ENCODE results near the gene DEPDC1.

The DEPDC1 gene

DNA sequence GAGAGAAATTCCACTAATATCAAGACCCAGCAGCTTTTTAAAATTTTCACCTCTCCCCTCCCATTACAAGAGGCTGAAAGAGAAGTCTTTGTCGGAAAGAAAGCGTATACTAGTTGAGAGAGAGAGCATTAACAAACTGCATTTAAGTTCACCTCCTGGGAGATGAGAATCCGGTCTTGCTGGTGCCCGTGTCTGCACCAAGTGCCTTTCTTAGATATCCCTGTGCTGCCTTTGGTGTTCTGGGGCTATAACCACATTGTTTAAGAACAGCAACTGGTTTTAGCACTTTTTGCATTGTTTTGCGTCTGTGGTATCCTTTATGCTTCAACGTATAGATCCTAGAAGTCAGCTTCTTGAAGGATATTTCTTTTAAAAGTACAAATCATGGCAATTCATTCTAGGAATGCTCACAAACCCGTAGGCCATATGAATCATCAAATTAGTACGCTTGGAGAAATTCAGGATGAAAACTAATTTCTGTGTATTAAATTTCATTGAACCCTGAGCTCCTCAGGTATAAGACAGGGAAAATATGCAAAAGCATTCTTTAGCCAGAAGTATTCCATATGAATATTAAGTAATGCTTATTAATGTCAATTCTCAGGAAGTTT lies 43.7 kb downstream of the DEPDC1 start:
- no peak for TF ChIP-seq POLR2A (IDR thresholded peaks at IDR 0.05; ENCODE audit: low read depth, low read length)
- no peak for FAIRE-seq
- DNase-seq (ENCODE audit: insufficient read length, low spot score), result no peak

DNA sequence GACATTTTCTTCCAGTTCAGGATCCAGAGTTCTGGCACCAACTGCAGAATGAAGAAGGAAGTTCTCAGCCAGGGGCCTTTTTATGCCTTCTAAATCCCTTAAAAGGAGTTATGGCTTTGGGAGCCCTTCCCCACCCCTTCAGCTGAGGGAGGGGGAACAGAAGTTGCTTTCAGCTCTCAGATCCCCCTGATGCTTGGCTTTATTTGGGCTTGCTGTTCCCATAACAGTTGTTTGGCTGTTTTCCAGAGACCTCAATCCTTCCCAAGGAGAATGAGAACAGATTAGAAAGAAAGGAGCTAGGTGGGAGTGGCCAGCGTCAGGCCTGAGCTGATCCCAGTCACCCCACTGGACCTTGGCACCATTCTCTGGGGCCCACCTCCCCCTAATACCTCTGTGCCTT lies 47.0 kb downstream of the DEPDC1 start, which contains the start of gene RPE65:
TSS of gene RPE65 (minus strand) at position 54 of the 400 bp plus-strand sequence. CDS start at position 5, 49 bp downstream.
- FAIRE-seq (no peak), DNase-seq (ENCODE audit: insufficient read length, low spot score) (no peak)
- TF ChIP-seq POLR2A (IDR thresholded peaks at IDR 0.05; ENCODE audit: low read depth, low read length), result no peak

DNA sequence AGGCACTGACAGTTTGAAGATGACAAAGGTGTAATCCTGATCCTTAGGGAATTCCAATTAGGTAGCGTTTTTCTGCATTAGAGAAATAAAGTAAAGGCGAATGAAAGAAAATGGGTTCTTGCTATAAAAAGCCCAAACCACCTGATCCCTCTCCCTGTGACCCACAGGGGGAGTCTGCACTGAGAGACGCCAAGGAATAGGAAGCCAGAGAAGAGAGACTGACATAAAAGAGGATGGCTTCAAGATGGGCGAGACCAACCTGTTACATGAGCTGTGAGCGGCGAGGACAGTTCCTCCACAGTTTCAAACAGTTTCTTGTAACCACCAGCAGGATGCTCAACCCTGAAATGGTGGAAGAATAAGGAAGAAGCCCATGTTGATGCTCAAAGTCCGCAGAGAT lies 48.5 kb downstream of the DEPDC1 start:
- TF ChIP-seq POLR2A (IDR thresholded peaks at IDR 0.05; ENCODE audit: low read depth, low read length), result no peak
- FAIRE-seq (no peak), DNase-seq (ENCODE audit: insufficient read length, low spot score) (no peak)

DNA sequence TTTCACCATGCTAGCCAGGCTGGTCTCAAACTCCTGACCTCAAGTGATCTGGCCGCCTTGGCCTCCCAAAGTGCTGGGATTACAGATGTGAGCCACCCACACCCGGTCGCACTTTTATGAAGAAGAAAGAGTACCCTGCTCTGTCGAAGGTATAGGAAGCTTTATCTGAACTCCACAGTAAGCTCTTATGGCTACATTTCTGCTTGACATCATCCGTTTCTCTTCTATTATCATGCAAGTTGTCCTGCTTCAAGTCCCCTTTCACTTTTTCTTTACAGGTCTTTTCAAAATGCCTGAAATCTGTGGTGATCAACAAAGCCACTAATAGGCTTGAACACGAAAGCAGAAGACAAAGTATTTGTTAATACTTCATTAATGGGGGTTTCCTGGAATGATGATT lies 51.2 kb downstream of the DEPDC1 start:
- FAIRE-seq (no peak), DNase-seq (ENCODE audit: insufficient read length, low spot score) (no peak)
- TF ChIP-seq POLR2A (IDR thresholded peaks at IDR 0.05; ENCODE audit: low read depth, low read length), result no peak

DNA sequence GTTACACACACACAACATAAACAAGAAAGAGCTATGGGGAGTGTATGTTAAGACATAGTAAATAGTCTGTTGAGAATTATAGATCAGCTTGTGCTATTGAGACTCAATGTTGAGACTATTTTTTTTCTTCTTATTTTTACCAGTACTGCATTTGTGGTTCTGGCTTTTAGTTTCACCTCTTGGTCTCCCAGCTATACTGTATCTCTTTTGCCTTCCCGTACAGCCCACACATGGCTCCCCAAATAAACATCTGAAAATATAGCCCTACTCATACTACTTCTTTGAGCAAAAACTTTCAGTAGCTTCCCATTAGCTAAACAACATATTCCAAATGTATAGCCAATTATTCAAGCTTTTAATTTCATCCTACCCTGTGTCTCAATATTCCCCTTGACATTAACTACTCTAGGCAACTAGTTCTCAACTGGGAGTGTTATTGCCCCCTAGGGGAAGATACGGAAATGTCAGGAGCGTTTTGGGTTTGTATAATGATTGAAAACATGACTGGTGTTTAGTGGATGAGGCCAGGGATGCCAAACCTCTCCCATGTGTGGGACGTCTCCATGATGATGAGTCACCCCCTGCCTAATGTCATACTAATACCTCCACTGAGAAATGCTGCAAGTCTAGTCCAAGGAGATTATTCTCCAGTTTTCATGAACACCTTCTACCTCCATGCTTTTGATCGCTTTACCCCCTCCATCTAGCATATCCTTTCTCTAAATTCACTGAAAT lies 53.9 kb downstream of the DEPDC1 start:
- TF ChIP-seq POLR2A (IDR thresholded peaks at IDR 0.05; ENCODE audit: low read depth, low read length), result no peak
- DNase-seq (ENCODE audit: insufficient read length, low spot score), result peak; percentile 15
- peak; percentile 87 for FAIRE-seq

DNA sequence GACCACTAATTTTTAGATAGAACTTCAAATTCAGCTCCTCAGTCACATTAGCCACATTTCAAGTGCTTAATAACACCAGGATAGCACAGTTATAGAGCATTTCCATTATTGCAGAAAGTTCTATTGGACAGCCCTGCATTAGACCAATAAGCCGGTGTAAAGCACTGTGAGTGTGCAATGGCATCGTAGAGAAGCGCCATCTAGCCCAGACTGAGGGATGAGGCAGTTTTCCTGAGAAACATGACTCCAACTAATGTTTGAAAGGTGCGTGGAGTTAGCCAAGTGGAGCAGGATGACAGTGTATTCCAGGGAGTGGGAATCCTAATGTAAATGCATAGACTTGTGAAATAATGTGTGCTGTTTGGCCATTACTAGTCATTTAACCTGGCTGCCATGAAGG lies 54.9 kb downstream of the DEPDC1 start:
- FAIRE-seq (no peak), DNase-seq (ENCODE audit: insufficient read length, low spot score) (no peak)
- no peak for TF ChIP-seq POLR2A (IDR thresholded peaks at IDR 0.05; ENCODE audit: low read depth, low read length)

DNA sequence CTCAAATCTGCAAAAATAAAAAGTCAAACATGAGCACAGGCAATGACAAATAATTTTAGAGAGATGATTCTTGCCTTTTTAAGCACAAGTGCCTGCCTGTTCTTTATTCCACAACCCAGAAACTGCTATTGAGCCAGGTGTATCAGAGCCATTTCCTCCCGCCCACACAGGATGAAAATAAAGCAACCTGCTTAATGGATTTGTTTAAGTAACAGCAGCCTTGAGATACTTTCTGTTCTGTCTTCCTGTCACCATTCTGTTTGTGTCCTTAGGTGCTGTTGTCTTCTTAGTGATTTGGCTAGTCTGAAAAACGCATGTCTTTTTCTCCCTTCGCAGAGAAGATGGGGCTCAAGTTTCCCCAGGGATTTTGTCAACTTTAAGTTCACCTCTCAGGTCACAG lies 58.6 kb downstream of the DEPDC1 start:
- DNase-seq (ENCODE audit: insufficient read length, low spot score), result no peak
- FAIRE-seq, result no peak
- TF ChIP-seq POLR2A (IDR thresholded peaks at IDR 0.05; ENCODE audit: low read depth, low read length), result no peak

DNA sequence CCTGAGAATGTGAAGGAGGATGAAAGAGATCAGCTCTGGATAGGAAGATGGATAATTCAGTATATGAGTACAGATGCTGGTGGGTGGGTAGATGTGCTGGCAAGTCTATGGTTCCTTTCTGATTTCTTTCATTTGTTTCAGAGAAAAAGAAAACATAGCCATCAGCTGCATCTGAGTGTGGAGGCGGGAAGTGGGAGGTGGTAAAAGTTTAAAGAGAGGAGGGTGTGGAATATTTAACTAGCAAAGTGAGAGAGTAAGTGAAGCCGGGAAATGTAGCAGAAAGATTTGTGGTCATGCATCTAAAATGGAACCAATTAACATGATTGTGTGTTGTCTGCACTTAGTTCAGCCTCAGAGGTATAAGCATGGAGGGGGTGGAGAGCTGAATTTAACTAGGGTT lies 63.5 kb downstream of the DEPDC1 start:
- FAIRE-seq, result no peak
- no peak for DNase-seq (ENCODE audit: insufficient read length, low spot score)
- no peak for TF ChIP-seq POLR2A (IDR thresholded peaks at IDR 0.05; ENCODE audit: low read depth, low read length)

DNA sequence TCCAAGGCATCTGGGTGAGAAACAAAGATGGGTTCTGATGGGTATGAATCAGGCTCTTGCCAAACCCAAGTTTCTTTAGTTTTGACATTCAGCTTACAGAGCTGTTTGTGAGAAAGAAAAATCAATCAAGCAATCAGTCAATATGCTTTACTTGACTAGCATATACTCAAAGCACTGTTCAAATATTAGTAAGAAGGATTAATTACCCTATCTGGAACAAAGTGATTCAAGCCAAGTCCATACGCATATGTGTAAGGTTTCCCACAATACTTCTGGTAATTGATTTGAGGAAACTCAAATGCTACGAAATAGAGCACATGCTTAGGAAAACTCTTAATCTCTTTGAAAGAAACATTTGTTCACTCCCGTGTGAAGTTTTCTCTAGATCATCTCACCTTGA lies 65.8 kb downstream of the DEPDC1 start:
- DNase-seq (ENCODE audit: insufficient read length, low spot score) (no peak), FAIRE-seq (no peak)
- no peak for TF ChIP-seq POLR2A (IDR thresholded peaks at IDR 0.05; ENCODE audit: low read depth, low read length)

DNA sequence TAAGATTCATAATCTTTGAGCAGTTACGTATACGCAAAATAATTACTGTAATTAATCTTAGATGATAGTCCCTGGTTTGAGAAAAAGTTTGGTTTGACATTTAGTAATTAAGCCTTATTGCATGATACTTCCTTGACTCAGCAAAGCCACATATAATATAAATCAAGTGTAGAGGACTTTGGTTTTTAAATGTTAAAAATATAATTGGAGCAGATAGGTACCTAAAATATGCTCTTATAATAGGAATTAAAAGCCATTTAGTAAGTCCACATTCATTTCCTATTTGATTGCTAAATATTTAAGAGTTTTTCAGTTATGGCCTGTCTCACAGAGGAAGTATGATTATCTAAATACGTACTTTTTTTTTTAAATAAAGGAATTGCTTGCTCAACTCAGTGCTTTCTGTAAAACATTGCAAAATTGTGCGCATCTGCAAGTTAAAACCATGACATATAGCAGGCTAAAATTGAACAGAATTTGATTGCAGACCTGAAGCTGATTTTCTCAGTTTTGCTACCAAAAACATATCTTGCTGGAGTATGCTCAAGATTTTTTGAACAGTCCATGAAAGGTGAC lies 67.6 kb downstream of the DEPDC1 start:
- no peak for TF ChIP-seq POLR2A (IDR thresholded peaks at IDR 0.05; ENCODE audit: low read depth, low read length)
- DNase-seq (ENCODE audit: insufficient read length, low spot score), result no peak
- FAIRE-seq, result no peak

DNA sequence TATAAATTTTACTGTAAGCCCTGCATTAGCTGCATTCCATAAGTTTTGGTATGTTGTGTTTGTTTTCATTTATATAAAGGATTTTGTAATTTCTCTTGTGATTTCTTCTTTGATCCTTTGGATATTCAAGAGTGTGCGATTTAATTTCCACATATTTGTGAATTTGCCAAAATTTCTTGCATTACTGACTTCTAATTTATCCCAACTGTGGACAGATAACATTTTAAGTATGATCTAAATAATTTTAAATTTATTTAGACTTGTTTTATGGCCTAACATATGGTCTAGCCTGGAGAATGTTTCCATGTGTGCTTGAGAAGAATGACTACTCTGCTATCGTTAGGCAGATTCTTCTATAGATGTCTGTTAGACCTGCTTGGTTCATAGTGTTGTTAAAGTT lies 70.3 kb downstream of the DEPDC1 start:
- FAIRE-seq (no peak), DNase-seq (ENCODE audit: insufficient read length, low spot score) (no peak)
- no peak for TF ChIP-seq POLR2A (IDR thresholded peaks at IDR 0.05; ENCODE audit: low read depth, low read length)

Data from H54 (cell line).